Peyer's patch (tissue), 4 donors: ENCODE measurements around the gene RPL27A.

ENCODE experiments used
- POLR2A ChIP-seq, 2 donors: fragments of 450-650 bp; IDR thresholded peaks; one replicate each; pipeline ENCODE4 v1.5.1; 2017; ENCODE audit warnings: antibody characterized with exemption in 2 of 2, mild to moderate bottlenecking in 2 of 2, moderate library complexity in 2 of 2
- TF ChIP-seq, protein P1 (sequence below), 6 experiments: fragments of 450-650 bp in 4 of 6; fragments of 200-600 bp in 2 of 6; sonication (generic) in 1 of 6; IDR thresholded peaks; one replicate each; pipeline ENCODE4 v1.5.1; 2017 to 2019; ENCODE audit warnings: antibody characterized with exemption in 6 of 6, mild to moderate bottlenecking in 3 of 6, moderate library complexity in 1 of 6

GRCh38 chr11:8691601-8692000, 9.0 kb downstream of the RPL27A start:
- TF ChIP-seq POLR2A (IDR thresholded peaks at IDR 0.05), result no peak
- TF ChIP-seq, protein P1, sequence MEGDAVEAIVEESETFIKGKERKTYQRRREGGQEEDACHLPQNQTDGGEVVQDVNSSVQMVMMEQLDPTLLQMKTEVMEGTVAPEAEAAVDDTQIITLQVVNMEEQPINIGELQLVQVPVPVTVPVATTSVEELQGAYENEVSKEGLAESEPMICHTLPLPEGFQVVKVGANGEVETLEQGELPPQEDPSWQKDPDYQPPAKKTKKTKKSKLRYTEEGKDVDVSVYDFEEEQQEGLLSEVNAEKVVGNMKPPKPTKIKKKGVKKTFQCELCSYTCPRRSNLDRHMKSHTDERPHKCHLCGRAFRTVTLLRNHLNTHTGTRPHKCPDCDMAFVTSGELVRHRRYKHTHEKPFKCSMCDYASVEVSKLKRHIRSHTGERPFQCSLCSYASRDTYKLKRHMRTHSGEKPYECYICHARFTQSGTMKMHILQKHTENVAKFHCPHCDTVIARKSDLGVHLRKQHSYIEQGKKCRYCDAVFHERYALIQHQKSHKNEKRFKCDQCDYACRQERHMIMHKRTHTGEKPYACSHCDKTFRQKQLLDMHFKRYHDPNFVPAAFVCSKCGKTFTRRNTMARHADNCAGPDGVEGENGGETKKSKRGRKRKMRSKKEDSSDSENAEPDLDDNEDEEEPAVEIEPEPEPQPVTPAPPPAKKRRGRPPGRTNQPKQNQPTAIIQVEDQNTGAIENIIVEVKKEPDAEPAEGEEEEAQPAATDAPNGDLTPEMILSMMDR (IDR thresholded peaks at IDR 0.05), result no peak
